ENCODE measurements around the gene IL17RA.

The IL17RA gene

GRCh38 chr22:17159504-17159951 is 74.7 kb downstream of the IL17RA start:
- TF ChIP-seq CTCF (IDR thresholded peaks at IDR 0.05; ENCODE audit: low read depth, low read length) = no peak
- DNase-seq (ENCODE audit: extremely low read depth, low read depth) = no peak

GRCh38 chr22:17161991-17162390 is 77.2 kb downstream of the IL17RA start:
- DNase-seq (ENCODE audit: extremely low read depth, low read depth) = no peak
- TF ChIP-seq CTCF (IDR thresholded peaks at IDR 0.05; ENCODE audit: low read depth, low read length) = no peak

GRCh38 chr22:17162731-17163130 is 77.9 kb downstream of the IL17RA start:
- DNase-seq (ENCODE audit: extremely low read depth, low read depth) = no peak
- TF ChIP-seq CTCF (IDR thresholded peaks at IDR 0.05; ENCODE audit: low read depth, low read length) = no peak

GRCh38 chr22:17164392-17165024 is 79.7 kb downstream of the IL17RA start:
- no peak for DNase-seq (ENCODE audit: extremely low read depth, low read depth)
- no peak for TF ChIP-seq CTCF (IDR thresholded peaks at IDR 0.05; ENCODE audit: low read depth, low read length)

All from AG09319 (cell line).